Adrenal gland (tissue), 12 donors: ENCODE results near the gene BMP8B. TPM values are rescaled to one million over a fixed set of nuclear protein-coding genes. Genes with fewer than 3 reads are reported as not detected.

Experiments
- DNase-seq, 7 donors: peaks; one replicate each; pipeline ENCODE4 v3.0.0-alpha.2; 2019 to 2020
- H3K27ac ChIP-seq, 5 donors: fragments of 200-600 bp; sonication (generic) in 4 of 5; 1 replicate in 3 of 5; 2 replicates in 2 of 5; pipeline versions ENCODE4 v1.5.1 to v1.8.0; 2016 to 2020; ENCODE audit warnings: mild to moderate bottlenecking in 1 of 5
- H3K27me3 ChIP-seq: fragments of 200-600 bp; 2 replicates; pipeline ENCODE4 v1.8.0; 2021
- H3K36me3 ChIP-seq, 2 donors: fragments of 200-600 bp; replicated peaks in 1 of 2; 1 replicate in 1 of 2; 2 replicates in 1 of 2; pipeline versions ENCODE4 v1.5.1 to v1.8.0; 2018 to 2022
- H3K4me1 ChIP-seq, 2 donors: fragments of 200-600 bp; replicated peaks in 1 of 2; 1 replicate in 1 of 2; 2 replicates in 1 of 2; pipeline versions ENCODE4 v1.5.1 to v1.8.0; 2018 to 2021
- H3K4me3 ChIP-seq, 4 donors: fragments of 200-600 bp; sonication (generic) in 3 of 4; one replicate each; pipeline ENCODE4 v1.5.1; 2016 to 2018
- H3K9me3 ChIP-seq, 3 donors: fragments of 200-600 bp; sonication (generic) in 1 of 3; replicated peaks in 1 of 3; 1 replicate in 2 of 3; 2 replicates in 1 of 3; pipeline versions ENCODE4 v1.5.1 to v1.8.0; 2016 to 2021
- POLR2A ChIP-seq, 2 donors: fragments of 450-650 bp; IDR thresholded peaks; one replicate each; pipeline ENCODE4 v1.6.1; 2017; ENCODE audit warnings: antibody characterized with exemption in 2 of 2, mild to moderate bottlenecking in 2 of 2, moderate library complexity in 1 of 2
- WGBS, 4 donors: extraction: QIAGEN DNeasy Blood & Tissue Kit in 2 of 4; methylation state at CpG; one replicate each; pipeline versions ENCODE4 v1.1.5 to v1.1.7; 2013 to 2017; 5-methylcytosine and 5-hydroxymethylcytosine counted together
- intact Hi-C, 2 donors: fragments of 100-400 bp; cut with DNase I; formaldehyde crosslinking; loops; one replicate each; pipeline versions ENCODE4 v1.14.1 to v1.15.0; 2022 to 2023
- polyA plus RNA-seq, 3 donors: library from polyadenylated mRNA; stranded (reverse); fragments of 200-250 nt in 2 of 3; fragments of 350-450 nt in 1 of 3; fragmentation: Illumina TruSeq in 1 of 3; extraction: RNeasy Lipid Tissue Mini Kit (QIAGEN cat#74804) in 1 of 3; gene quantifications; one replicate each; pipeline ENCODE4 v1.2.3, GENCODE V29; 2013 to 2014
- total RNA-seq, 9 donors: library from RNA; depleted of rRNA in 4 of 9; stranded (reverse); fragments of >200 nt in 4 of 9; fragments of 120-200 nt in 1 of 9; fragmentation: NEBNext Ultra II Directional in 1 of 9; extraction: Animal tissue kit (Norgen Biotek cat#: 25700) in 1 of 9; gene quantifications; one replicate each; pipeline versions ENCODE4 v1.1.0 to v1.2.4, GENCODE V29; 2013 to 2023
- TF ChIP-seq, protein P1 (sequence below), 6 experiments: fragments of 450-650 bp in 4 of 6; fragments of 200-600 bp in 2 of 6; sonication (generic) in 1 of 6; IDR thresholded peaks; 1 replicate in 5 of 6; 2 replicates in 1 of 6; pipeline versions ENCODE4 v1.5.1 to v1.8.0; 2016 to 2021; ENCODE audit warnings: antibody characterized with exemption in 6 of 6, mild to moderate bottlenecking in 2 of 6, moderate library complexity in 1 of 6
- donor health status: healthy with polysubstance abuse.
- donor health status: Bipolar disorder and iron deficiency.
- donor health status: DM: yes; HTN: yes; CAD: no.
- donor health status: DM: no; HTN: no; CAD: no.
- donor health status: DM: no; HTN: no; CAD: no.
- donor health status: DM: yes; HTN: yes; CAD: no.

BMP8B gene
- total and polyA plus RNA-seq, 12 donors, result 0.09 to 5.9 (median 1.0) TPM; not detected in 1

DNA sequence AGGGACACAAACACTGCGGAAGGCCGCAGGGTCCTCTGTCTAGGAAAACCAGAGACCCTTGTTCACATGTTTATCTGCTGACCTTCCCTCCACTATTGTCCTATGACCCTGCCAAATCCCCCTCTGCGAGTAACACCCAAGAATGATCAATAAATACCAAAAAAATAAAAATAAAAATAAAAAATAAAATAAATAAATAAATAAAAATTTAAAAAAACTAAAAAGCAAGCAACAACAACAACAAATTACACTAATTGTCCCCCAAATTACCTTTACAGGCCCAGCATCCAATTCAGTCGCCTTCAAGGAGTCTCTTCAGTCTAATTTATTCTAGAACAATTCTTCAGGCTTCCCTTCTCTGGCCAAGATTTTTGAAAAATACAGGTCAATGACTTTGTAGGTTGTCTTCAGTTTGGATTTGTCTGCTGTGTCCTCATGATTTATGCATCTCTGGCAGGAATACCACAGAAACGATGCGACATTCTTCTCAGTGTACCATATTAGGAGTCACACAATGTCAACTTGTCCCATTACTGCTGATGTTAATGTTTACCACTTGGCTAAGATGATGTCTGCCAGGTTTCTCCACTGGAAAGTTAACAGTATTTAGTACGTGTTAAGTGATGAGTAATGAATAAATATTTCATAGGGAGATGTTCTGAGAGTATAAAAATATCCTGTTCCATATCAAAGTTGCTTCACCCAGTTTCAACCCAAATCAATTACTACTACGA is 20.3 kb upstream of the BMP8B start:
- intact Hi-C loops, result no loop called here
- Histone ChIP-seq H3K4me3 (no peak overlapping the region), H3K27me3 (no peaks in the 10 kb centered on the region), H3K9me3 (no peaks in the 10 kb centered on the region), H3K4me1 (no peaks in the 10 kb centered on the region), H3K36me3 (no peaks in the 10 kb centered on the region), H3K27ac (no peak overlapping the region)
- DNase-seq, result no peak
- 61 to 74% (median 68%) methylated on average over 6 of the region's 8 CpGs for WGBS, 4 donors
- TF ChIP-seq POLR2A (IDR thresholded peaks at IDR 0.05), result no peak
- TF ChIP-seq, protein P1, sequence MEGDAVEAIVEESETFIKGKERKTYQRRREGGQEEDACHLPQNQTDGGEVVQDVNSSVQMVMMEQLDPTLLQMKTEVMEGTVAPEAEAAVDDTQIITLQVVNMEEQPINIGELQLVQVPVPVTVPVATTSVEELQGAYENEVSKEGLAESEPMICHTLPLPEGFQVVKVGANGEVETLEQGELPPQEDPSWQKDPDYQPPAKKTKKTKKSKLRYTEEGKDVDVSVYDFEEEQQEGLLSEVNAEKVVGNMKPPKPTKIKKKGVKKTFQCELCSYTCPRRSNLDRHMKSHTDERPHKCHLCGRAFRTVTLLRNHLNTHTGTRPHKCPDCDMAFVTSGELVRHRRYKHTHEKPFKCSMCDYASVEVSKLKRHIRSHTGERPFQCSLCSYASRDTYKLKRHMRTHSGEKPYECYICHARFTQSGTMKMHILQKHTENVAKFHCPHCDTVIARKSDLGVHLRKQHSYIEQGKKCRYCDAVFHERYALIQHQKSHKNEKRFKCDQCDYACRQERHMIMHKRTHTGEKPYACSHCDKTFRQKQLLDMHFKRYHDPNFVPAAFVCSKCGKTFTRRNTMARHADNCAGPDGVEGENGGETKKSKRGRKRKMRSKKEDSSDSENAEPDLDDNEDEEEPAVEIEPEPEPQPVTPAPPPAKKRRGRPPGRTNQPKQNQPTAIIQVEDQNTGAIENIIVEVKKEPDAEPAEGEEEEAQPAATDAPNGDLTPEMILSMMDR (IDR thresholded peaks at IDR 0.05), result no peak

DNA sequence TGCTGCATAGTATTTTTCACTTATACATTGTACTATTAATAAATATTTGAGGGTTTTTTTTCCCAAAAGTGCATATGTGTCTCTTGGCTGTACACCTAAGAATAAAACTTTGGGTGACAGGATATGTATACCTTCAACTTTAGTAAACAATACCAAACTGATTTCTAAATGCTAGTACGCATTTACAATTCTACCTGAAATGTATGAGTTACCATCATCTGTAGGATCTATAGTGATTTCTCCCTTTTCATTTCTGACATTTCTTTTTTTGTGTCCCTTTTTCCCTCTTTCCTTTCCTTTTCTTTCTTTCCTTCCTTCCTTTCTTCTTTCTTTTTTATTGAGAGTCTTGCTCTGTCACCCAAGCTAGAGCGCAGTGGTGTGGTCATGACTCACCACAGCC is 16.7 kb upstream of the BMP8B start:
- Histone ChIP-seq H3K9me3 (no peaks in the 10 kb centered on the region), H3K27ac (no peak overlapping the region), H3K4me3 (no peak overlapping the region), H3K36me3 (no peaks in the 10 kb centered on the region), H3K27me3 (no peaks in the 10 kb centered on the region), H3K4me1 (no peaks in the 10 kb centered on the region)
- intact Hi-C loops, result no loop called here
- WGBS, 4 donors, result 88 to 96% (median 93%) methylated on average over 2 of the region's 2 CpGs
- DNase-seq, result no peak
- TF ChIP-seq, protein P1 (IDR thresholded peaks at IDR 0.05), result no peak
- no peak for TF ChIP-seq POLR2A (IDR thresholded peaks at IDR 0.05)

DNA sequence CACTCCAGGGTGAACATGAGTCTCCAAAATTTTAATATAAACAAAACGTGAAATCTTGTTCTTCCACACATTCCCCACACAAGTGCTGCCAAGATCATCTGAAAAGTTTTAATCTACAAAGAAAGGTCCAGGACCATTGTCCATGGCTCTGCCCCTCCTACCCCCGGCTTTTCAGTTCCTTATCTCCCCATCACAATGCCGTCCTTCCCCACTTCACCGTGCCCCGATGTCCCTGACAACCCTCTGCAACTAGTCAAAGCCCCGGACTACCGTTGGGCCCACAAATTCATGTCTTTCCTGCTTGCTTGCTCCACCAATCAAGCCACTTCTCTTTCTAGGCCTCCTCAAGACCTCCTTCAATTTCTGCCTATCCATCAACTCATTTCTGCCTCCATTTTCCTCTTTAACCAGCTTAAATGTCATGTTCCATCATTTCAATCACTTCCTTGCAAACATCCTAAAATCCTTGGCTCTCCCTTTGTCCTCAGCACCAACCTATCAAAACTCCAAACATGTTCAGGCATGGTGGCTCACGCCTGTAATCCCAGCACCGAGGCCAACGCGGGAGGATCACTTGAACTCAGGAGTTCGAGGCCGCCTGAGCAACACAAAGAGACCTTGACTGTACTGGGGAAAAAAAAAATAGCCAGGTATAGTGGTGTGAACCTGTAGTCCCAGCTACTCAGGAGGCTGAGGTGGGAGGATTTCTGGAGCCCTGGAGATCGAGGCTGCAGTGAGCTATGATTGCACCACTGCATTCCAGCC is 14.0 kb upstream of the BMP8B start:
- no peak overlapping the region for H3K27ac ChIP-seq
- no peaks in the 10 kb centered on the region for H3K36me3 ChIP-seq
- no peaks in the 10 kb centered on the region for H3K27me3 ChIP-seq
- intact Hi-C loops, result no loop called here
- TF ChIP-seq POLR2A (IDR thresholded peaks at IDR 0.05), result no peak
- TF ChIP-seq, protein P1 (IDR thresholded peaks at IDR 0.05), result no peak
- H3K4me3 ChIP-seq, result no peak overlapping the region
- DNase-seq, result no peak
- H3K9me3 ChIP-seq, result no peaks in the 10 kb centered on the region
- 79 to 85% (median 82%) methylated on average over 14 of the region's 14 CpGs for WGBS, 4 donors
- H3K4me1 ChIP-seq, result no peaks in the 10 kb centered on the region

DNA sequence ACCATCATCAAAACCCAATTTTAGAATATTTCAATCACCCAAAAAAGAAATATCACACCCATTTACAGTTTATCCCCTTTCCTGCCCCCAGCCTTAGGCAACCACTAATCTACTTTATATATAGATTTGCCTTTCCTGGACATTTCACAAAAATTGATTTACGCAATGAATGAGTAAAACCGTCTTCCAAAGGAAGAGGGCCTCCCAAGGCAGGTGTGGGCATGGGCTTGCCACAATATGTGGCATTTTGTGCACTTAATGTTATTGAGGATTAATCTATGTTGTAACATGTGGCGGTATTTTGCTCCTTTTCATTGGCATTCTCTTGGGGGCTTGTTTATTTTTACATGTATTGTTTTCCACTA is 11.8 kb upstream of the BMP8B start:
- 66 to 80% (median 77%) methylated on average over 3 of the region's 3 CpGs for WGBS, 4 donors
- TF ChIP-seq, protein P1 (IDR thresholded peaks at IDR 0.05), result no peak
- TF ChIP-seq POLR2A (IDR thresholded peaks at IDR 0.05), result no peak
- no peaks in the 10 kb centered on the region for H3K9me3 ChIP-seq
- intact Hi-C loops, result no loop called here
- no peaks in the 10 kb centered on the region for H3K4me1 ChIP-seq
- DNase-seq, result no peak
- no peak overlapping the region for H3K4me3 ChIP-seq
- no peak overlapping the region for H3K27ac ChIP-seq
- no peaks in the 10 kb centered on the region for H3K27me3 ChIP-seq
- no peaks in the 10 kb centered on the region for H3K36me3 ChIP-seq
